Neutrophil (primary cell): ENCODE measurements around the gene IL7R.

Experiments
- H3K27ac ChIP-seq: fragments of 200-600 bp; sonication (generic); 2 replicates; pipeline ENCODE4 v1.5.1; 2016; ENCODE audit warnings: mild to moderate bottlenecking, moderate library complexity
- H3K27me3 ChIP-seq: fragments of 200-600 bp; sonication (generic); 2 replicates; pipeline ENCODE4 v1.6.0; 2016; ENCODE audit warnings: mild to moderate bottlenecking
- H3K36me3 ChIP-seq: fragments of 200-600 bp; sonication (generic); 2 replicates; pipeline ENCODE4 v1.5.1; 2017
- H3K4me1 ChIP-seq, 2 experiments: fragments of 200-600 bp in 1 of 2; sonication (generic) in 1 of 2; 1 replicate in 1 of 2; 2 replicates in 1 of 2; pipeline versions ENCODE4 v1.5.1 to v1.6.1; 2013 to 2016; ENCODE audit warnings: low read depth in 1 of 2, low read length in 1 of 2, mild to moderate bottlenecking in 1 of 2, moderate library complexity in 1 of 2; ENCODE audit not compliant: control insufficient read depth in 1 of 2, insufficient read depth in 1 of 2
- H3K4me3 ChIP-seq, 2 experiments: fragments of 200-600 bp in 1 of 2; sonication (generic) in 1 of 2; 1 replicate in 1 of 2; 2 replicates in 1 of 2; pipeline ENCODE4 v1.5.1; 2013 to 2016; ENCODE audit warnings: low read depth in 1 of 2, low read length in 1 of 2, mild to moderate bottlenecking in 1 of 2, moderate library complexity in 1 of 2
- H3K9me3 ChIP-seq: fragments of 200-600 bp; sonication (generic); 2 replicates; pipeline ENCODE4 v1.5.1; 2016
- TF ChIP-seq, protein P1 (sequence below): fragments of 200-600 bp; sonication (generic); IDR thresholded peaks from 2 replicates; pipeline ENCODE4 v1.5.1; 2016; ENCODE audit warnings: antibody characterized with exemption

IL7R gene

DNA sequence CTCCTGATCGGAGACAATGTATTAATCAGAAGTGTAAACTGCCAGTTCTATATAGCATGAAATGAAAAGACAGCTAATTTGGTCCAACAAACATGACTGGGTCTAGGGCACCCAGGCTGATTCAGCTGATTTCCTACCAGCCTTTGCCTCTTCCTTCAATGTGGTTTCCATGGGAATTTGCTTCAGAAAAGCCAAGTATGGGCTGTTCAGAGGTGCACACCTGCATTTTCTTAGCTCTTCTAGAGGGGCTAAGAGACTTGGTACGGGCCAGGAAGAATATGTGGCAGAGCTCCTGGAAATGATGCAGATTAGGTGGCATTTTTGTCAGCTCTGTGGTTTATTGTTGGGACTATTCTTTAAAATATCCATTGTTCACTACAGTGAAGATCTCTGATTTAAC, 22.4 kb downstream of the IL7R start:
- no peaks in the 10 kb centered on the region for H3K27me3 ChIP-seq
- TF ChIP-seq, protein P1, sequence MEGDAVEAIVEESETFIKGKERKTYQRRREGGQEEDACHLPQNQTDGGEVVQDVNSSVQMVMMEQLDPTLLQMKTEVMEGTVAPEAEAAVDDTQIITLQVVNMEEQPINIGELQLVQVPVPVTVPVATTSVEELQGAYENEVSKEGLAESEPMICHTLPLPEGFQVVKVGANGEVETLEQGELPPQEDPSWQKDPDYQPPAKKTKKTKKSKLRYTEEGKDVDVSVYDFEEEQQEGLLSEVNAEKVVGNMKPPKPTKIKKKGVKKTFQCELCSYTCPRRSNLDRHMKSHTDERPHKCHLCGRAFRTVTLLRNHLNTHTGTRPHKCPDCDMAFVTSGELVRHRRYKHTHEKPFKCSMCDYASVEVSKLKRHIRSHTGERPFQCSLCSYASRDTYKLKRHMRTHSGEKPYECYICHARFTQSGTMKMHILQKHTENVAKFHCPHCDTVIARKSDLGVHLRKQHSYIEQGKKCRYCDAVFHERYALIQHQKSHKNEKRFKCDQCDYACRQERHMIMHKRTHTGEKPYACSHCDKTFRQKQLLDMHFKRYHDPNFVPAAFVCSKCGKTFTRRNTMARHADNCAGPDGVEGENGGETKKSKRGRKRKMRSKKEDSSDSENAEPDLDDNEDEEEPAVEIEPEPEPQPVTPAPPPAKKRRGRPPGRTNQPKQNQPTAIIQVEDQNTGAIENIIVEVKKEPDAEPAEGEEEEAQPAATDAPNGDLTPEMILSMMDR: no peak

DNA sequence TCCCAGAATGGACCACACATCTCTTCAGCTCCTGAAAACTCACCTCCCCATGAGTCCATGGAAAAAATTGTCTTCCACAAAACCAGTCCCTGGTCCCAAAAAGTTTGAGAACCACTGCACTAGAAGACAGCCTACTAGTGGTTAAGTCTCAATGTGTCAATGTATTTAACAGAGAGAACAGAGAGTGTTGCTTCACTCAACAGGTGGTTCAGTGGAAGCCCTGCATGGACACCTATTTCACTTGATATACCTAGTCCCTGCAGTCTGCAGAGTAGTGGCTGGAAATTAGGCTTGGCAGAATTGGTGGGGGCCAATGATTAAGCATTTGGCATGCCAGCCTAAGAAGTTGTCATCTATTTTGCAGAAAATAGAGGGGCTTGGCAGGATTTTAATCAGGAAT, 23.0 kb downstream of the IL7R start:
- H3K27ac ChIP-seq: no peak overlapping the region
- TF ChIP-seq, protein P1: no peak
- H3K36me3 ChIP-seq: no peaks in the 10 kb centered on the region
- no peaks in the 10 kb centered on the region for H3K27me3 ChIP-seq
- no peaks in the 10 kb centered on the region for H3K4me1 ChIP-seq
- H3K4me3 ChIP-seq: no peak overlapping the region
- no peaks in the 10 kb centered on the region for H3K9me3 ChIP-seq

More for the DNA sequence above, 22.4 kb downstream of the IL7R start:
- Histone ChIP-seq H3K36me3 (no peaks in the 10 kb centered on the region), H3K27ac (no peak overlapping the region), H3K4me3 (no peak overlapping the region), H3K4me1 (no peaks in the 10 kb centered on the region), H3K9me3 (no peaks in the 10 kb centered on the region)

DNA sequence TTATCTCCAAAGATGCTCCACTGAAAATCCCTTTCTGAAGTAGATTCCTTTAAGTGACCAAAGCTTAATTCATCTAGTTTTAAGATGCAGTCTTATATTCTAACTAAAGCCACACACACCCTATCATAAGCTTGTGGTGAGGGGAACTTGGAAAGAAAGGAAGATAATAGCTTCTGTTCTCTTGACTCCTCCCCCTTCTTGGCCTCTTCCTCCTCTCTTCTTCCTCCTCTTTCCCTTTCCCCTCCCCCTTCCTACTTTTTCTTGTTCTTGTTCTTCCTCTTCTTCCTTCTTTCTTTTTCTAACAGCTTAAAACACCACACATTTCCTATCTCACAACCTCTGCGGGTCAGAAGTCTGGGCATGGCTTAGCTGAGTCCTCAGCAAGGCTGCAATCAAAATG, 23.5 kb downstream of the IL7R start:
- Histone ChIP-seq H3K4me3 (no peak overlapping the region), H3K9me3 (no peaks in the 10 kb centered on the region), H3K27ac (no peak overlapping the region), H3K27me3 (no peaks in the 10 kb centered on the region), H3K4me1 (no peaks in the 10 kb centered on the region), H3K36me3 (no peaks in the 10 kb centered on the region)
- TF ChIP-seq, protein P1: no peak

DNA sequence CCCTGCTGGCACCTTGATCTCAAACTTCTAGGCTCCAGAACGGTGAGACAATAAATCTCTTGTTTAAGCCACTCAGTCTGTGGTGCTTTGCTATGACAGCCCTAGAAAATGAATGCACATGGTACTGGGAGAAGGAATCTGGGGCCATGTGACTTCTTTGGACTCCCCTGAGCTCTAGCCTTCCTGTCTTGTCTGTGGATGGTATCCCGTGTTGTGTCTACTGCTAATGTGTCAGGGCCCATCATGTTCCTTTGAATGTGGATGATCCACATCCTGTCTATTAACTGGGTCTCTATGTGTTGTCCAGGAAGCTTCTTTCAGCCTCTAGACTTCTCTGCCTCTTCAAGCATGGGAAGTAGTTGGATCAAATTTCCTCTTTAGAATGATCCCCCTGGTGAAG, 25.1 kb downstream of the IL7R start:
- H3K4me3 ChIP-seq: no peak overlapping the region
- no peaks in the 10 kb centered on the region for H3K9me3 ChIP-seq
- H3K27ac ChIP-seq: no peak overlapping the region
- TF ChIP-seq, protein P1: no peak
- no peaks in the 10 kb centered on the region for H3K27me3 ChIP-seq
- no peaks in the 10 kb centered on the region for H3K4me1 ChIP-seq
- no peaks in the 10 kb centered on the region for H3K36me3 ChIP-seq

DNA sequence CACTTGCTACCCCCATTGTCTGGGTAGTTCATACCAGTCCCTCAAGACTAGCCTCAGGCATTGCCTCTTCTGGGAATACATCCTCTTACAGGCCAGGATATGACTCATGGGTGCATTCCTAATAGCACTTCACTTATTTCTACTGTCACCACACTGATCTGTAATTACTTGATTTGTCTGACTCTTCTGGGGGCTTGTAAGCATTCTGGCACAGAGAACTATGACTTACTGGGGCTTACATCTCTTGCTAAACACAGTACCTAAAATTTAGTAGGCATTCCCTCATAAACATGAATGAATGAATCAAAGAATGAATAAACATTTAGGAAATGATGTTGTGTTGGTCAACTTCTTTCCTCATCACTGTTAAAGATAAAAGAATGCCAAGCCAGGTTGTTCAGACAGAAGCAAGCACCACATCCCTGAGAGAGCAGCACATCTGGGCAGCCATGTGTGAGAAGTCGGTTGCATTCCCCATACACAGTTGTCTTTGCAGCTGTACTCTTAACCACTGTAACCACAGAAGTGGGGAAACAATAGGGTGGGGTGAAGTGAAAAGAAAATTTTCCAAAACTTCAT, 27.6 kb downstream of the IL7R start:
- no peaks in the 10 kb centered on the region for H3K36me3 ChIP-seq
- TF ChIP-seq, protein P1: no peak
- no peaks in the 10 kb centered on the region for H3K27me3 ChIP-seq
- no peaks in the 10 kb centered on the region for H3K9me3 ChIP-seq
- no peak overlapping the region for H3K4me3 ChIP-seq
- H3K4me1 ChIP-seq: no peaks in the 10 kb centered on the region
- no peak overlapping the region for H3K27ac ChIP-seq

DNA sequence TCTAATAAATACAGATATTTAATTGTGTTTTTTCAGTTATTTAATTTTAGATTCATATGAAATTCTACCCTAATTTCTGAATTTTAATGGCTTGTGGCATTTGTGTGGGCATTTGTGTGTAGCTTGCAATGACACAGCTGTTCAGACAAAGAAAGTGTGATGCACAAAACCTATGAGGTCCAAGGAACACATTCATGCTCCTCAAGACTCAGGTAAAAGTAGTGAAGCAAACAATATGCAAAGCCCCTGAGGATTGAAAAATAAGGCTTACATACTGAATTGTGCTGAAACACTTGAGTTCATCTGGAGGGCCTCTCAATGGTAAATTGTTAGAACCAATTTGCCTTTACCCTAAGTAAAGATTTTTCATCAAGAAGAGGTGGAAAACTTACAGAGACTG, 28.1 kb downstream of the IL7R start:
- Histone ChIP-seq H3K4me1 (no peaks in the 10 kb centered on the region), H3K27ac (no peak overlapping the region), H3K36me3 (no peaks in the 10 kb centered on the region), H3K9me3 (no peaks in the 10 kb centered on the region), H3K27me3 (no peaks in the 10 kb centered on the region), H3K4me3 (no peak overlapping the region)
- TF ChIP-seq, protein P1: no peak
